MM.1S (cell line): ENCODE data around the gene STX3.

Experiments
- CTCF ChIP-seq: fragments of 300-600 bp; sonication (generic); IDR thresholded peaks from 2 replicates; pipeline ENCODE4 v1.5.1; 2016; ENCODE audit warnings: antibody characterized with exemption, low read length, mixed read lengths
- EZH2 ChIP-seq: fragments of 300-600 bp; sonication (generic); optimal IDR thresholded peaks from 2 replicates; pipeline ENCODE3; 2017; ENCODE audit warnings: low read depth, mild to moderate bottlenecking, antibody characterized with exemption, low read length, mixed read lengths
- EZH2phosphoT487 ChIP-seq: fragments of 300-600 bp; sonication (generic); IDR thresholded peaks from 2 replicates; pipeline ENCODE4 v1.6.1; 2018; ENCODE audit warnings: antibody characterized with exemption, low read length

GRCh38 chr11:59770869-59771268, 15.7 kb downstream of the STX3 start:
- no peak for TF ChIP-seq CTCF
- no peak for TF ChIP-seq EZH2
- TF ChIP-seq EZH2phosphoT487 = no peak
